Right forelimb (tissue), 1 donor: ENCODE results near the gene SOX21.

Experiments used
- DNase-seq: peaks from one replicate; pipeline ENCODE4 v3.0.0-alpha.2; 2018

SOX21 gene

GRCh38 chr13:94674609-94675348, 37.6 kb downstream of the SOX21 start:
- DNase-seq: no peak

GRCh38 chr13:94673851-94674250, 38.5 kb downstream of the SOX21 start:
- no peak for DNase-seq

GRCh38 chr13:94672400-94672799, 39.9 kb downstream of the SOX21 start:
- DNase-seq: no peak

GRCh38 chr13:94667190-94667589, 45.2 kb downstream of the SOX21 start:
- no peak for DNase-seq

GRCh38 chr13:94666065-94666464, 46.3 kb downstream of the SOX21 start:
- DNase-seq: no peak

- no peak for DNase-seq
These were observed 47.5 kb downstream of the SOX21 start for GRCh38 chr13:94664889-94665288.

- no peak for DNase-seq
These were observed 49.9 kb downstream of the SOX21 start for GRCh38 chr13:94662274-94662945.

GRCh38 chr13:94661406-94661805, 50.9 kb downstream of the SOX21 start:
- no peak for DNase-seq

GRCh38 chr13:94660695-94661326, 51.5 kb downstream of the SOX21 start:
- no peak for DNase-seq
